ENCODE results near the gene UBA1. TPM values are rescaled to one million over a fixed set of nuclear protein-coding genes. Genes with fewer than 3 reads are reported as not detected.

UBA1 gene
- polyA plus RNA-seq, 2 of the 4 experiments (the other 2 are of a cell fraction): 160 to 192 TPM

GRCh38 chrX:47187106-47187677 is 6.4 kb upstream of the UBA1 start:
- Histone ChIP-seq H3K4me1 (no peaks in the 10 kb centered on the region; the same call in 2 of the 3 replicates), H3K4me3 (no peak overlapping the region), H3K9me3 (no peaks in the 10 kb centered on the region), H3K4me2 (no peak overlapping the region), H3K27ac (no peak overlapping the region)
- no peak for DNase-seq (ENCODE audit: low read depth in 1 of 2, low spot score in 1 of 2)
- no peak for ATAC-seq
- TF ChIP-seq NR3C1 (IDR thresholded peaks at IDR 0.05) (no peak), NFE2L2 (conservative IDR thresholded peaks at IDR 0.05; ENCODE audit: low read length) (no peak), HOXB5 (CRISPR knock-in tag; IDR thresholded peaks at IDR 0.05) (no peak), CHD4 (IDR thresholded peaks at IDR 0.05; ENCODE audit: borderline replicate concordance) (no peak), USF2 (IDR thresholded peaks at IDR 0.05) (no peak), ZC3H11A (IDR thresholded peaks at IDR 0.05) (no peak), RCOR1 (IDR thresholded peaks at IDR 0.05; ENCODE audit: low read depth, low read length) (no peak), TFCP2L1 (CRISPR knock-in tag; IDR thresholded peaks at IDR 0.05) (no peak), GATA3 (IDR thresholded peaks at IDR 0.05; ENCODE audit: borderline replicate concordance) (no peak), MAZ (IDR thresholded peaks at IDR 0.05; ENCODE audit: borderline replicate concordance, low read depth, low read length) (no peak), KDM5A (IDR thresholded peaks at IDR 0.05) (no peak), PHF8 (IDR thresholded peaks at IDR 0.05; ENCODE audit: borderline replicate concordance, low read depth) (no peak), ZFP36 (IDR thresholded peaks at IDR 0.05; ENCODE audit: borderline replicate concordance, partially characterized antibody) (no peak), EHMT2 (IDR thresholded peaks at IDR 0.05; ENCODE audit: low read depth) (no peak)
- no peak for FAIRE-seq
- 85% methylated on average over 4 of the region's 4 CpGs for WGBS (ENCODE audit: missing lambda C conversion rate)
- ChIA-PET CTCF (interaction anchor here (1.3 to 1.8 kb wide), 2 partner anchors 336 kb away, joined by 3 to 5 read pairs; no protein-coding TSS in a partner anchor), POLR2A (no interaction called here)

- ChIA-PET CTCF (interaction anchor here (1.2 to 3.0 kb wide), 2 partner anchors 45 to 195 kb away, joined by 4 to 16 read pairs; partner anchors contain the start of gene RBM10), POLR2A (interaction anchor here (1.2 to 1.4 kb wide), 2 partner anchors 43 to 292 kb away, joined by 4 read pairs; no protein-coding TSS in a partner anchor)
- Histone ChIP-seq H3K4me3 (no peak overlapping the region), H3K27ac (no peak overlapping the region; a peak in 1 of 6 replicates), H3K4me1 (peaks cover 8% of the 10 kb centered on the region; the same call in 1 of the 3 replicates), H3K4me2 (peak overlapping the region; percentile 86), H3K9me3 (no peaks in the 10 kb centered on the region)
- FAIRE-seq: no peak
- TF ChIP-seq ATOH8 (CRISPR knock-in tag; IDR thresholded peaks at IDR 0.05; ENCODE audit: low read depth) (no peak), TFCP2L1 (CRISPR knock-in tag; IDR thresholded peaks at IDR 0.05) (no peak), HDAC2 (IDR thresholded peaks at IDR 0.05) (no peak), MYC (IDR thresholded peaks at IDR 0.05; ENCODE audit: borderline replicate concordance, low read length) (no peak), ZFP36 (IDR thresholded peaks at IDR 0.05; ENCODE audit: borderline replicate concordance, partially characterized antibody) (no peak), HOXB13 (CRISPR knock-in tag; IDR thresholded peaks at IDR 0.05; ENCODE audit: low read depth) (no peak), EHF (CRISPR knock-in tag; IDR thresholded peaks at IDR 0.05) (no peak)
- DNase-seq (ENCODE audit: low read depth in 1 of 2, low spot score in 1 of 2): no peak
- 90% methylated on average over 16 of the region's 19 CpGs for WGBS (ENCODE audit: missing lambda C conversion rate)
- no peak for ATAC-seq
These were observed 3.7 kb upstream of the UBA1 start for GRCh38 chrX:47189906-47190305.

GRCh38 chrX:47190445-47191269 is 3.0 kb upstream of the UBA1 start:
- WGBS (ENCODE audit: missing lambda C conversion rate): 7% methylated on average over 23 of the region's 40 CpGs
- H3K4me3 ChIP-seq: peak overlapping the region; percentile 84
- DNase-seq (ENCODE audit: low read depth in 1 of 2, low spot score in 1 of 2) (peak; percentile 92 to 96), FAIRE-seq (peak; percentile 97), ATAC-seq (peak; percentile 88 to 91)
- H3K4me2 ChIP-seq: peak overlapping the region; percentile 86
- no peaks in the 10 kb centered on the region for H3K9me3 ChIP-seq
- POLR2A ChIA-PET: interaction anchor here (0.6 to 1.4 kb wide), 6 partner anchors 27 to 333 kb away, joined by 3 to 11 read pairs (median 4); partner anchors contain the start of genes CDK16 and RBM10
- H3K4me1 ChIP-seq: peaks cover 13% of the 10 kb centered on the region
- H3K27ac ChIP-seq: peak overlapping the region; percentile 83 to 89
- CTCF ChIA-PET: interaction anchor here (0.6 to 3.0 kb wide), 7 partner anchors 10 to 454 kb away, joined by 3 to 16 read pairs (median 4); partner anchors contain the start of gene RBM10
- TF ChIP-seq HOXB13 (CRISPR knock-in tag; IDR thresholded peaks at IDR 0.05; ENCODE audit: low read depth) (no peak), CBX8 (IDR thresholded peaks at IDR 0.05) (no peak), EHF (CRISPR knock-in tag; IDR thresholded peaks at IDR 0.05) (no peak), NR3C1 (IDR thresholded peaks at IDR 0.05) (no peak), POLR2AphosphoS2 (conservative IDR thresholded peaks at IDR 0.05; ENCODE audit: low read length) (no peak), BHLHE40 (IDR thresholded peaks at IDR 0.05; ENCODE audit: low read depth, low read length) (peak; percentile 80), HOXB5 (CRISPR knock-in tag; IDR thresholded peaks at IDR 0.05) (no peak), E2F6 (IDR thresholded peaks at IDR 0.05; ENCODE audit: borderline replicate concordance, low read depth) (peak; percentile 86), ZNF302 (CRISPR knock-in tag; IDR thresholded peaks at IDR 0.05) (no peak), ZSCAN20 (CRISPR knock-in tag; IDR thresholded peaks at IDR 0.05) (no peak), RFX5 (IDR thresholded peaks at IDR 0.05) (no peak), RAD21 (conservative IDR thresholded peaks at IDR 0.05 in 1 of 2, IDR thresholded peaks at IDR 0.05 in 1 of 2) (no peak), HES2 (IDR thresholded peaks at IDR 0.05) (no peak), HDAC2 (IDR thresholded peaks at IDR 0.05) (no peak), ELK1 (IDR thresholded peaks at IDR 0.05; ENCODE audit: low read depth, low read length) (no peak)

All from A549 (cell line).